Measurements from ENCODE around the gene LYSMD1.

The LYSMD1 gene

DNA sequence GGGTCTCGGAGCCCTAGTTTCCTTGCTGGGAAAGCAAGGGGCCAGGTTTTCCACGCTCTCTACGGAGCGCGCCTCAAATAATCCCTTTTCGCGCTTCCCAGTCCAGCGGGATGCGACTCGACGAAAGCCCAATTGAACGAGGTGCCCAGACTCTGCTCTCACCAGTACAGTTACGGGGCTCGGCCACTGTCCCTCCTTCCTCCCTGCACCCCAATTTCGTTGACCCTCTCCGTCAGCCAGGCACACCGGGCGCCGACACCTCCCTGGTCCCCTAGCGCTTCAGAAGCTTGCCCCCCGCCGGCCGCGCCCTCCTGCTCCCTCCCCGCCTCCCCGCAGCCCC is 19.7 kb downstream of the LYSMD1 start:
- peak overlapping the region; percentile 71 for H3K4me3 ChIP-seq (replicated peaks; ENCODE audit: low read depth, low read length)
- DNase-seq (ENCODE audit: low read depth): no peak

GRCh38 chr1:151145304-151146071 is 20.2 kb downstream of the LYSMD1 start:
- peak overlapping the region; percentile 71 for H3K4me3 ChIP-seq (replicated peaks; ENCODE audit: low read depth, low read length)
- TF ChIP-seq, protein P1, sequence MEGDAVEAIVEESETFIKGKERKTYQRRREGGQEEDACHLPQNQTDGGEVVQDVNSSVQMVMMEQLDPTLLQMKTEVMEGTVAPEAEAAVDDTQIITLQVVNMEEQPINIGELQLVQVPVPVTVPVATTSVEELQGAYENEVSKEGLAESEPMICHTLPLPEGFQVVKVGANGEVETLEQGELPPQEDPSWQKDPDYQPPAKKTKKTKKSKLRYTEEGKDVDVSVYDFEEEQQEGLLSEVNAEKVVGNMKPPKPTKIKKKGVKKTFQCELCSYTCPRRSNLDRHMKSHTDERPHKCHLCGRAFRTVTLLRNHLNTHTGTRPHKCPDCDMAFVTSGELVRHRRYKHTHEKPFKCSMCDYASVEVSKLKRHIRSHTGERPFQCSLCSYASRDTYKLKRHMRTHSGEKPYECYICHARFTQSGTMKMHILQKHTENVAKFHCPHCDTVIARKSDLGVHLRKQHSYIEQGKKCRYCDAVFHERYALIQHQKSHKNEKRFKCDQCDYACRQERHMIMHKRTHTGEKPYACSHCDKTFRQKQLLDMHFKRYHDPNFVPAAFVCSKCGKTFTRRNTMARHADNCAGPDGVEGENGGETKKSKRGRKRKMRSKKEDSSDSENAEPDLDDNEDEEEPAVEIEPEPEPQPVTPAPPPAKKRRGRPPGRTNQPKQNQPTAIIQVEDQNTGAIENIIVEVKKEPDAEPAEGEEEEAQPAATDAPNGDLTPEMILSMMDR (IDR thresholded peaks at IDR 0.05; ENCODE audit: low read length, missing control alignments): no peak
- peak; percentile 13 for DNase-seq (ENCODE audit: low read depth)

More for the DNA sequence above, 19.7 kb downstream of the LYSMD1 start:
- TF ChIP-seq, protein P1 (IDR thresholded peaks at IDR 0.05; ENCODE audit: low read length, missing control alignments): no peak

DNA sequence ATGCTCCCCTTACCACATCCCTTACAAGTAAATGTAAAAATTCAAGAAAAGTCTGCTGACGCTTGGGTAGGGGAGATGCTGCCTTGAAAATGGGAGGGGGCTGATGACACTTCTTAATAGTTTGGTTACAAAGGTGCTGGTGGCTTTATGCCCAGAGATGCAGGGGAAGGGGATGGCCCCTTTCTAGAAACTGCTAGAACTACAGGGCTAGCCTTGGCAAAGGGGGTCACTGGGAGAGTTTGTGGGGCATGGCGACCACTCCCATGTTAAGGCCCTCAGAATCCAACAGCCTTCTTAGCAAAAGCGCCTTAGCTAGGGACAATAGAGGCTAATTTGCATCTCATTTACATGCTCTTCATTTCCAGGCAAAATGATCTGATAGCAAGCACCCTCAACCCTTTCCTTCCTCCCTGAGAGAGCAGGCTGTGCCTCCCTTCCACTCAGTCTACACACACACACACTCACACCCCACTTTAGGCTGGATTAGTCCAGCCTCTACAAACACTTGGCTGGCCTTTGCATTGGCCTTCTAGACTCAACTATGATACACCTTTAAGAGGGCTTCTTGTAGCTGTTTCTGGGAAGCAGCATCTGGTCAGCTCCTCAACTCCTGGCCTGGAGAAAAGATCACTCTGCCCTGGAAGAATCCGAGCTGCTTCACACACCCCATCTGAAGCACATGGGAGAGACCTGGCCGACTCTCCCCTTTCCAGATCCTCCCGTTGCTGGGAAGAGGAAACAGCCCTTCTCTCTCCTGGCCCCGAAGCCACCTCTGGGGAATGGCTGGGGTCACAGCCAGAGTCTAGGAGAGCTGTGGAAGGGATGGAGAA is 21.0 kb downstream of the LYSMD1 start:
- TF ChIP-seq, protein P1 (IDR thresholded peaks at IDR 0.05; ENCODE audit: low read length, missing control alignments): no peak
- peak overlapping the region; percentile 71 for H3K4me3 ChIP-seq (replicated peaks; ENCODE audit: low read depth, low read length)
- peak; percentile 20 for DNase-seq (ENCODE audit: low read depth)

DNA sequence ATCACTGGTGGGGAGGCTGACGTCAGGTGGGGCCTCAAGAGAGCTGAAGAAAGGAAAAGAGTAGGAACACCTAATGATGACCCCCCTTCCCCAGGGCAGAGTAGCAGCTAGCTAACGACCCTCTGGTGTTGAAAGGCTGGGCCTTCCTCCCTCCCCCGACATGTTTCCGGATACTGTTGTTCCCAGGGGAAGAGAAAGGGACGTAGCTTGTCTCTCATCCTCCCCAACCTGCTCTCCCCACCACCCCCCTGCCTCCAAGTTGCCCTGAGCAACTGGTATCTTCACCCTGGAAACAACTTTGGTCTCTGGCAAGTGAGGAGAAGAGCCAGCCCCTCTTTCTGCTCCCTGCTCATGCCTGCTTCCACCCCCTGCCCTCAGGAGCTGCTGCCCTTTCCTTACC is 21.7 kb downstream of the LYSMD1 start:
- H3K4me3 ChIP-seq (replicated peaks; ENCODE audit: low read depth, low read length): no peak overlapping the region
- TF ChIP-seq, protein P1 (IDR thresholded peaks at IDR 0.05; ENCODE audit: low read length, missing control alignments): no peak
- DNase-seq (ENCODE audit: low read depth): no peak

DNA sequence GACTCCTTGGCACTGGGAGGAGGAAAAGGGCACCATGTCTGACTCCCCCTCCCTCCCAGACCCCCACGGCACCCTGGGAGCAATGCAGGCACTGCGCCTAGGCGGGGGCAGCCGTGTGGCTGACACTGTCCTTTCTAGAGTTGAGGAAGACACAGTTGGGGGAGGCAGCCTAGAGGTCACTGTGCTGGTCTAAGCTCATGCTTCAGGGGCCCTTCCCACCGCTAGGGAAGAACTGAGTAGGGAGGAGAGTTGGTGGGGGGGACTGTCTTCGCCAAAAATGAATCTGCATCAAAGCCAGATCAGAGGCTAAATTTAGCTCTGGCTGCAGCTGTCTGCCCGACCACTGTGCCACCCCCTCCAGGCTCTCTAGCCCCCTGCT is 22.7 kb downstream of the LYSMD1 start:
- no peak overlapping the region for H3K4me3 ChIP-seq (replicated peaks; ENCODE audit: low read depth, low read length)
- TF ChIP-seq, protein P1 (IDR thresholded peaks at IDR 0.05; ENCODE audit: low read length, missing control alignments): no peak
- no peak for DNase-seq (ENCODE audit: low read depth)

GRCh38 chr1:151142411-151143056 is 23.2 kb downstream of the LYSMD1 start:
- DNase-seq (ENCODE audit: low read depth): no peak
- H3K4me3 ChIP-seq (replicated peaks; ENCODE audit: low read depth, low read length): no peak overlapping the region
- TF ChIP-seq, protein P1 (IDR thresholded peaks at IDR 0.05; ENCODE audit: low read length, missing control alignments): no peak
